Karpas-422 (cell line): Measurements from ENCODE around the gene RAB40B. TPM values are rescaled to one million over a fixed set of nuclear protein-coding genes. Genes with fewer than 3 reads are reported as not detected.
A peak's percentile ranks its signal among the peaks of the same experiment; 100 is the strongest.
"Not testable (repeated sequence)": the region's sequence is repeated elsewhere in the genome, so short reads cannot be mapped to it uniquely, and the experiment has no call there.

Experiments used
- DNase-seq: peaks from one replicate; pipeline ENCODE4 v3.0.0-alpha.2; 2015
- H2AFZ ChIP-seq: fragments of 200-600 bp; sonication (generic); 2 replicates; pipeline ENCODE4 v1.6.1; 2014; ENCODE audit warnings: antibody characterized with exemption, low read length, mixed read lengths
- H3K27ac ChIP-seq: fragments of 200-600 bp; sonication (generic); 2 replicates; pipeline ENCODE4 v1.5.1; 2014; ENCODE audit warnings: mild to moderate bottlenecking, low read length, moderate library complexity
- H3K27me3 ChIP-seq: fragments of 200-600 bp; sonication (generic); 2 replicates; pipeline ENCODE4 v1.6.1; 2014; ENCODE audit warnings: low read length, mixed read lengths
- H3K36me3 ChIP-seq: fragments of 200-600 bp; sonication (generic); 2 replicates; pipeline ENCODE4 v1.6.1; 2014; ENCODE audit warnings: low read length, mixed read lengths; ENCODE audit not compliant: insufficient read depth
- H3K4me1 ChIP-seq: fragments of 200-600 bp; sonication (generic); 2 replicates; pipeline ENCODE4 v1.6.1; 2014; ENCODE audit warnings: mild to moderate bottlenecking, low read length, mixed read lengths
- H3K4me2 ChIP-seq: fragments of 200-600 bp; sonication (generic); 2 replicates; pipeline ENCODE4 v1.6.1; 2014; ENCODE audit warnings: low read length, low read depth, mild to moderate bottlenecking; ENCODE audit not compliant: poor library complexity, severe bottlenecking
- H3K4me3 ChIP-seq: fragments of 200-600 bp; sonication (generic); 2 replicates; pipeline ENCODE4 v1.5.1; 2014; ENCODE audit warnings: mild to moderate bottlenecking, antibody characterized with exemption, low read length, mixed read lengths
- H3K79me2 ChIP-seq: fragments of 200-600 bp; sonication (generic); 2 replicates; pipeline ENCODE4 v1.6.1; 2014; ENCODE audit warnings: mild to moderate bottlenecking, low read length, mixed read lengths
- H3K9ac ChIP-seq: fragments of 200-600 bp; sonication (generic); 2 replicates; pipeline ENCODE4 v1.6.0; 2014; ENCODE audit warnings: low read length
- H3K9me2 ChIP-seq: fragments of 200-600 bp; sonication (generic), shearing (Covaris generic); replicated peaks from 2 replicates; pipeline ENCODE4 v1.6.0; 2014; ENCODE audit warnings: mild to moderate bottlenecking, low read length, moderate library complexity; ENCODE audit not compliant: insufficient read depth
- H3K9me3 ChIP-seq: fragments of 300-700, 200-600 bp; sonication (generic); 2 replicates; pipeline ENCODE4 v1.6.1; 2014; ENCODE audit warnings: low read length, mixed read lengths
- H4K20me1 ChIP-seq: fragments of 200-600 bp; sonication (generic); 2 replicates; pipeline ENCODE4 v1.6.1; 2014; ENCODE audit warnings: mild to moderate bottlenecking, antibody characterized with exemption, low read length, low read depth; ENCODE audit not compliant: insufficient read depth
- total RNA-seq: library from RNA; depleted of rRNA; stranded (reverse); fragments of >200 nt; shearing (Covaris generic); gene quantifications from 2 replicates; pipeline ENCODE4 v1.2.3, GENCODE V29; 2014; ENCODE audit warnings: low replicate concordance

The RAB40B gene
- total RNA-seq, 1 experiment from 2014 or later, result 1.7 TPM

DNA sequence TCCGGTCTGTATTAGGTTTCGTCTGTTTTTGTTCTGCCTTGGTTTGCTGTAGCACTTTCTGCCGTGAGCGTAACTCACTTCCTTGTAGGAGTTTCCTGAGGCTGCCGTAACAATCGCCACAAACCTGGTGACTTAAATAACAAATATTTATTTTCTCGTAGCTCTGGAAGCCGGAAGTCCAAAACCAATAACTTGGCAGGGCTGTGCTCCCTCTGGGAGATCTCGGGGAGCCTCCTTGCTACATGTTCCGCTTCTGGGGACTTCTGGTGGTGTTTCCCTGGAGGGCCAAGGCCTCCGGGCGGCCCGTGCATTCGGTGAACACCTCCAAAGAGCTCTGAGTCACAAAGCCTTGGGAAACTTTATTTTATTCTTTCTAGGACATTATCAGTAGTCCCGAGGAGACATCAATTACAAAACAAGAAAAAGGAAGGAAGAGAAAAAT is 43.4 kb downstream of the RAB40B start:
- DNase-seq, result no peak
- H3K9me3 ChIP-seq, result no peaks in the 10 kb centered on the region; the same call in 1 of the 2 replicates
- H4K20me1 ChIP-seq, result no peaks in the 10 kb centered on the region
- no peak overlapping the region for H3K4me2 ChIP-seq
- no peak overlapping the region for H3K27ac ChIP-seq
- no peaks in the 10 kb centered on the region for H3K79me2 ChIP-seq
- H3K4me3 ChIP-seq, result no peak overlapping the region
- no peaks in the 10 kb centered on the region for H3K27me3 ChIP-seq
- H3K4me1 ChIP-seq, result no peaks in the 10 kb centered on the region
- H2AFZ ChIP-seq, result no peak overlapping the region
- H3K36me3 ChIP-seq, result no peaks in the 10 kb centered on the region
- no peak overlapping the region for H3K9ac ChIP-seq
- H3K9me2 ChIP-seq, result no peaks in the 10 kb centered on the region

DNA sequence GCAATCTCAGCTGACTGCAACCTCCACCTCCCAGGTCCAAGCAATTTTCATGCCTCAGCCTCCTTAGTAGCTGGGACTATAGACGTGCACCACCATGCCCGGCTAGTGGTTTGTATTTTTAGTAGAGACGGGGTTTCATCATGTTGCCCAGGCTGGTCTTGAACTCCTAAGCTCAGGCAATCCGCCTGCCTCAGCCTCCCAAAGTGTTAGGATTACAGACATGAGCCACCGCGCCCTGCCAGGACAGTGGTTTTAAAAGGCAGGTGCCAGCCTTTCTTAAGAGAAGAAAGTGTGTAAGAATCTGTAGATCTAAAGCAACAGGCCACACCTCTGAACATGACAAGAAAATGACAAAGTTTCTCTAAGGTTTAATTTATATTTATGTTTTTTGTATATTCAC is 43.9 kb downstream of the RAB40B start:
- H3K9me2 ChIP-seq, H3K36me3 ChIP-seq, H3K9me3 ChIP-seq, H3K4me2 ChIP-seq, H2AFZ ChIP-seq, H3K4me1 ChIP-seq, H3K79me2 ChIP-seq, H4K20me1 ChIP-seq, DNase-seq, H3K27ac ChIP-seq, H3K4me3 ChIP-seq, H3K9ac ChIP-seq, H3K27me3 ChIP-seq: not testable (repeated sequence)

DNA sequence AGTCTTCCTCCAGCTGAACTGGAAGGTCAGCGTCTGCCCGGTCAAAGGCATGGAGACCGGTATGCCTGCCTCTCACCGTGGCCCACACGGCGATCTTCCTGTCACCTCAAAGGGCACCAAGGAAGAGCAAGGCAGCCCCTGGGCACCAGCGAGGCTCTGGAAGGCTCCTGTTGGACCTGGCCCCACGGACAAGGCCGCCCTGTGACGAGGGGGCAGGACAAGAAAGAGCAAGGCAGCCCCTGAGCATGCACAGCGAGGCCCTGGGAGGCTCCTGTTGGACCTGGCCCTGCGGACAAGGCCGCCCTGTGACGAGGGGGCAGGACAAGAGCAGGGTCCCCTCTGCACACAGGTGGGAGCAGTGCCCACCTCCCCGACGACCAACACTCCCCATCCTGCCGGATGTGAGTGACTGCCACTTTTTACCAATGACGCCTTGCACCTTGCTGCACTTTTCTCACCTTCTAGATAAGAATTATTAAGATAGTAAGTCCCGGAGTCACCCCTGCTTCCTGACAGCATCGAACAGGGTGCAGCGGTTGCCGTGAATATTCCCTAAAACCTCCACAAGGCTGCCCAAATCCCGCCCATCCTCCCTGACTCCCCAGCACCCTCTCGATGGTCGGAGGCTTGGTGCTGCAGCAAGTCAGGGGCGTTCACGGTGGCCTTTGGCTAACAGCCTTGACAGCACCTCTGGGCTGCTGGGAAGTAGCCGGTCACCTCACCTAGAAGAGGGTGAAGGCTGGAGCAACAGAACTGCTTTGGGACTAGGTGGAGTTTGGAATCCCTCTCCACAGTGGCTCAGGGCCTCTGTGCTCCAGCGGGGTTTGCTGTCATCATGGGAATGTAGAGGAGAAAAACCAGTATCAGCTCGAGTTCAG is 44.6 kb downstream of the RAB40B start:
- Histone ChIP-seq H3K9ac (no peak overlapping the region), H3K4me1 (no peaks in the 10 kb centered on the region), H3K9me3 (no peaks in the 10 kb centered on the region), H2AFZ (no peak overlapping the region), H3K79me2 (no peaks in the 10 kb centered on the region), H3K9me2 (no peaks in the 10 kb centered on the region), H3K27ac (no peak overlapping the region), H4K20me1 (no peaks in the 10 kb centered on the region), H3K27me3 (no peaks in the 10 kb centered on the region), H3K36me3 (no peaks in the 10 kb centered on the region), H3K4me3 (no peak overlapping the region), H3K4me2 (no peak overlapping the region)
- no peak for DNase-seq

DNA sequence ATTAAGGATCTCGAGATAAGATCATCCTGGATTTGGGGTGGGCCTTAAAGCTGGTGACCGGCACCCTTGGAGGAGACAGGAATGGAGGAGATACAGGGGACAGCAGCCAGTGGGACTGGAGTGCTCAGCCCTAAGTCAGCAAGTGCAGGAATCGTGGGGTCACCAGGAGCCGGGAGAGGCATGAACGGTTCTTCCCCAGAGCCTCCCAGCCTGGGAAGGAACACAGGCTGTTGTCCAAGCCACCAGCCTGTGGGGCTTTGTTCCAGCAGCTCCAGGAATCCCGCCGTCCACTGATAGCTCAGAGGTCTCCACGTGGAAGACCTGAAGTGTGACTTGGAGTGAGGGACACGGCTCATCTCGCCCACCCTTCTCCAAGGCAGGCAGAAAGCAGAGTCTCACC is 47.8 kb downstream of the RAB40B start:
- Histone ChIP-seq H3K27me3 (no peaks in the 10 kb centered on the region), H3K9ac (no peak overlapping the region), H3K4me3 (no peak overlapping the region), H3K4me1 (peaks cover 8% of the 10 kb centered on the region), H2AFZ (no peak overlapping the region), H3K9me3 (no peaks in the 10 kb centered on the region), H3K27ac (no peak overlapping the region), H3K79me2 (peaks cover 24% of the 10 kb centered on the region), H3K36me3 (no peaks in the 10 kb centered on the region), H3K4me2 (no peak overlapping the region), H4K20me1 (peaks cover 17% of the 10 kb centered on the region), H3K9me2 (no peaks in the 10 kb centered on the region)
- no peak for DNase-seq

DNA sequence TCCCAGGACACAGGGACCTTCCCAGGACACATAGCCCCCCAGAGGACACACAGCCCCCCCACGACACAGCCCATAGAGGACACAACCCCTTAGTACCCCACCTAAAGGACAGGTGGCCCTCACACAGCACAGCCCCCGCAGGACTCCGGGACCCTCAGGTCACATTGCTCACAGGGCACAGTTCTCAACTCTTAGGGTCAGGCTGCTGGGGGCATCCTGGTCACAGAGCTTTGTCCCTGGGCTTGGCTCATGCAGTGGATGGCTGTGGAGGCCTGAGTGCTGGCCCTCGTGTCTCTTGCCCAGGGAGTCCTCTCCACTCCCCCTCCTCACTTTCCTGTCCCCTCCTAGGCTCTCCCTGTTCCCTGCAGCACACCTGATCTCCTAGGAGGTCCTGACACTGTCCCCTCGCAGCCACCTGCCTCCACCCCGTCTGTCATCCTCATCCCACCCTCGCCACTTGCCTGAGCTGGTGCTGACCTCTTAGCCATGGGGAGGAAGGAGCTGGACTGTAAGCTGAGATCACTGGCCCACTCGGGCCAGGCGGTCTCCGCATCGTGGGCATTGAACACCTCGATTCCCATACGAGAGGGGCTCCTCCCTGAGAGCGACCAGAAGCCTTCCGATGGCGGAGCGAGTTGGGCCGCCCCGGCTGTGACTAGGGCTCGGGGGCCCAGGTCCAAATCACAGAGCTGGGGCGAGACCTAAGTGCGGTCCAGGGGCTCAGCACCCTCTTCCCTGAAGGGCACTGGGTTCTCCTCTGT is 48.8 kb downstream of the RAB40B start:
- Histone ChIP-seq H4K20me1 (peaks cover 24% of the 10 kb centered on the region), H3K4me2 (no peak overlapping the region), H3K4me1 (peaks cover 8% of the 10 kb centered on the region), H3K27ac (no peak overlapping the region), H2AFZ (no peak overlapping the region), H3K9me2 (no peaks in the 10 kb centered on the region), H3K79me2 (peaks cover 35% of the 10 kb centered on the region), H3K4me3 (no peak overlapping the region), H3K36me3 (no peaks in the 10 kb centered on the region), H3K9ac (no peak overlapping the region), H3K9me3 (no peaks in the 10 kb centered on the region), H3K27me3 (no peaks in the 10 kb centered on the region)
- DNase-seq, result no peak

DNA sequence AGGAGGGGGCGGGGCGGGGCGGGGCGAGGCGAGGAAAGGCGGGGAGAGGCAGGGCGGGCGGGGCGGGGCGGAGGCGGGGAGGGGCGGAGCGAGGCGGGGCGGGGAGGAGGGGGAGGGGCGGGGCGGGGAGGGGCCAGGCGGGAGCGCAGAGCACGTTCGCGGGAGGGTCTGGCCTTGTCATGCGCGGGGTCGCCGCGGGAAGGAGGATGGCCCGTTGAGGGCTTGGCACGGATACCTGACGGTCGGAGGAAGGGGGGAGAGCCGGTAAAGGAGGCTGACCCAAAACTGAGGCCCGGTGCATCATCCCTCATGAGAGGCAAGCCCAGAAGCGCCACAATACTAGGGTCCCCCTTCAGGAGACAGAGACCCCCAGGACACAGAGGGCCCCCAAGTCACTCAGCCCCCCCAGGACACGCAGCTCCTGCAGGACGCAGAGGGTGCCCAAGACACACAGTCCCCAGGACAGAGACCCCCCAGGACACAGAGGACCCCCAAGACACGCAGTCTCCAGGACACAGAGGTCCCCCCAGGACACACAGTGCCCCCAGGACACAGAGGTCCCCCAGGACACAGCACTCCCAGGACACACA is 49.7 kb downstream of the RAB40B start:
- H3K36me3 ChIP-seq, result peaks cover 3% of the 10 kb centered on the region; the same call in 1 of the 2 replicates
- no peaks in the 10 kb centered on the region for H3K9me2 ChIP-seq
- H3K4me2 ChIP-seq, result no peak overlapping the region
- no peaks in the 10 kb centered on the region for H3K9me3 ChIP-seq
- peak overlapping the region; percentile 18; the same call in 1 of the 2 replicates for H3K27ac ChIP-seq
- H3K27me3 ChIP-seq, result no peaks in the 10 kb centered on the region
- H3K79me2 ChIP-seq, result peaks cover 43% of the 10 kb centered on the region
- DNase-seq, result no peak
- peak overlapping the region; percentile 27; the same call in 1 of the 2 replicates for H3K4me3 ChIP-seq
- peaks cover 32% of the 10 kb centered on the region for H4K20me1 ChIP-seq
- no peak overlapping the region for H2AFZ ChIP-seq
- peaks cover 8% of the 10 kb centered on the region for H3K4me1 ChIP-seq
- H3K9ac ChIP-seq, result no peak overlapping the region

DNA sequence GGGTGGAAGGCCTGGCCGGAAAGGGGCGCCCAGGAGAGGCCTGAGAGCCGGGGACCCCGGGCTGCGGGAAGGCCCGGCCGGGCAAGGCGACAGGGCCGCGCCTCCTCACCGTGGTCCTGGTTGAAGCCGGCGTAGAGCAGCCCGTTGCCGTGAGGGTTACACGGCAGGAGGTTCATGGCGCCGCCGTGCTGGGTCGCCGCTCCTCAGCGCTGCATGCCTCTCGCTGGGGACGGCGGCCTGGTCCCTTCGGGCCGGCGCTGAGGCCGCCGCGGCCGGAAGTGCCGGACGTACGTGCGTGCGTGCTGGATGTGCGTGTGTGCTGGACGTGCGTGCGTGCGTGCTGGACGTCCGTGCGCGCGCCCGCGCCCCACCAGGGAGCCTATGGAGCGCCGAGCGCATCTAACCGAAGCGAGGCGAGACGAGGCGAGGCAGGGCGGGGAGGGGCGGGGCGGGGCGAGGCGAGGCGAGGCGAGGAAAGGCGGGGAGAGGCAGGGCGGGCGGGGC is 50.3 kb downstream of the RAB40B start, which contains the start of gene WDR45B:
WDR45B (minus strand) TSS at position 280 of the 504 bp plus-strand sequence; CDS start at position 176, 104 bp downstream.
- Histone ChIP-seq H3K9ac (peak within 1 kb of the TSS; percentile 99), H3K9me3 (no peaks in the 10 kb centered on the region), H3K4me3 (peak within 1 kb of the TSS; percentile 100), H2AFZ (peak within 1 kb of the TSS; percentile 67), H3K27me3 (no peaks in the 10 kb centered on the region), H3K4me1 (peaks cover 8% of the 10 kb centered on the region), H3K4me2 (peak within 1 kb of the TSS; percentile 100), H3K9me2 (no peaks in the 10 kb centered on the region), H3K27ac (peak within 1 kb of the TSS; percentile 91), H4K20me1 (peaks cover 37% of the 10 kb centered on the region), H3K79me2 (peaks cover 49% of the 10 kb centered on the region), H3K36me3 (peaks cover 9% of the 10 kb centered on the region; the same call in 1 of the 2 replicates)
- DNase-seq, result peak; percentile 98
